Trophoblast cell (in vitro differentiated cells and primary cell): ENCODE results near the gene DHX35.

Source experiments
- DNase-seq, 2 donors: peaks; one replicate each; pipeline ENCODE4 v3.0.0-alpha.2; 2016
- H2AFZ ChIP-seq: 2 replicates; pipeline ENCODE4 v1.6.1; 2013; ENCODE audit warnings: low read length, moderate library complexity, mild to moderate bottlenecking; ENCODE audit not compliant: insufficient read depth, poor library complexity
- H2AK5ac ChIP-seq: 2 replicates; pipeline ENCODE4 v1.6.1; 2013; ENCODE audit warnings: mild to moderate bottlenecking, low read length
- H2BK120ac ChIP-seq: 2 replicates; pipeline ENCODE4 v1.6.1; 2013; ENCODE audit warnings: low read length, mild to moderate bottlenecking, moderate library complexity; ENCODE audit not compliant: insufficient read depth, poor library complexity
- H2BK12ac ChIP-seq: 2 replicates; pipeline ENCODE4 v1.6.1; 2013; ENCODE audit warnings: mild to moderate bottlenecking, low read length, moderate library complexity
- H2BK5ac ChIP-seq: 2 replicates; pipeline ENCODE4 v1.6.1; 2013; ENCODE audit warnings: low read length, low read depth, moderate library complexity, mild to moderate bottlenecking; ENCODE audit not compliant: poor library complexity
- H3K14ac ChIP-seq: 2 replicates; pipeline ENCODE4 v1.6.1; 2013; ENCODE audit warnings: mild to moderate bottlenecking, low read length
- H3K18ac ChIP-seq: 2 replicates; pipeline ENCODE4 v1.6.1; 2013; ENCODE audit warnings: mild to moderate bottlenecking, low read length
- H3K23ac ChIP-seq: 2 replicates; pipeline ENCODE4 v1.6.1; 2013; ENCODE audit warnings: low read length
- H3K27ac ChIP-seq: 2 replicates; pipeline ENCODE4 v1.5.1; 2013; ENCODE audit warnings: low read depth, mild to moderate bottlenecking, inconsistent platforms, low read length, moderate library complexity
- H3K27me3 ChIP-seq: 2 replicates; pipeline ENCODE4 v1.6.1; 2013; ENCODE audit warnings: inconsistent platforms, mild to moderate bottlenecking, low read length, moderate library complexity; ENCODE audit not compliant: insufficient read depth
- H3K36me3 ChIP-seq, 2 experiments: 1 replicate in 1 of 2; 2 replicates in 1 of 2; pipeline ENCODE4 v1.6.1; 2013; ENCODE audit warnings: low read length in 2 of 2, mild to moderate bottlenecking in 2 of 2, moderate library complexity in 1 of 2; ENCODE audit not compliant: insufficient read depth in 2 of 2, control insufficient read depth in 1 of 2
- H3K4ac ChIP-seq: 2 replicates; pipeline ENCODE4 v1.6.1; 2013; ENCODE audit warnings: low read depth, mild to moderate bottlenecking, low read length, moderate library complexity
- H3K4me1 ChIP-seq, 2 experiments: 1 replicate in 1 of 2; 2 replicates in 1 of 2; pipeline ENCODE4 v1.6.1; 2013; ENCODE audit warnings: low read length in 2 of 2, mild to moderate bottlenecking in 2 of 2, moderate library complexity in 1 of 2; ENCODE audit not compliant: insufficient read depth in 2 of 2, control insufficient read depth in 1 of 2
- H3K4me2 ChIP-seq: 2 replicates; pipeline ENCODE4 v1.6.1; 2013; ENCODE audit warnings: inconsistent platforms, mild to moderate bottlenecking, low read length, moderate library complexity
- H3K4me3 ChIP-seq: 2 replicates; pipeline ENCODE4 v1.5.1; 2013; ENCODE audit warnings: mild to moderate bottlenecking, low read depth, low read length, inconsistent platforms
- H3K79me1 ChIP-seq: one replicate; pipeline ENCODE4 v1.6.1; 2013; ENCODE audit warnings: low read length
- H3K79me2 ChIP-seq: 2 replicates; pipeline ENCODE4 v1.6.1; 2013; ENCODE audit warnings: low read length, mild to moderate bottlenecking; ENCODE audit not compliant: control insufficient read depth, insufficient read depth, poor library complexity
- H3K9ac ChIP-seq: 2 replicates; pipeline ENCODE4 v1.6.1; 2013; ENCODE audit warnings: mild to moderate bottlenecking, low read length
- H3K9me3 ChIP-seq: 2 replicates; pipeline ENCODE4 v1.6.1; 2013; ENCODE audit warnings: low read depth, mild to moderate bottlenecking, control low read depth, inconsistent platforms, low read length; ENCODE audit not compliant: insufficient read depth
- H4K12ac ChIP-seq: 2 replicates; pipeline ENCODE4 v1.6.1; 2013; ENCODE audit warnings: low read depth, mild to moderate bottlenecking, low read length, moderate library complexity
- H4K8ac ChIP-seq: 2 replicates; pipeline ENCODE4 v1.6.1; 2013; ENCODE audit warnings: low read depth, mild to moderate bottlenecking, low read length, moderate library complexity
- H4K91ac ChIP-seq: one replicate; pipeline ENCODE4 v1.6.1; 2013; ENCODE audit warnings: low read depth, mild to moderate bottlenecking, low read length, moderate library complexity
- WGBS: extraction: QIAGEN DNeasy Blood & Tissue Kit; methylation state at CpG from one replicate; pipeline ENCODE4 v1.1.7; 2013; ENCODE audit warnings: missing lambda C conversion rate; ENCODE audit not compliant: insufficient read length, insufficient coverage; ENCODE audit errors: extremely low coverage; 5-methylcytosine and 5-hydroxymethylcytosine counted together

Gene DHX35

DNA sequence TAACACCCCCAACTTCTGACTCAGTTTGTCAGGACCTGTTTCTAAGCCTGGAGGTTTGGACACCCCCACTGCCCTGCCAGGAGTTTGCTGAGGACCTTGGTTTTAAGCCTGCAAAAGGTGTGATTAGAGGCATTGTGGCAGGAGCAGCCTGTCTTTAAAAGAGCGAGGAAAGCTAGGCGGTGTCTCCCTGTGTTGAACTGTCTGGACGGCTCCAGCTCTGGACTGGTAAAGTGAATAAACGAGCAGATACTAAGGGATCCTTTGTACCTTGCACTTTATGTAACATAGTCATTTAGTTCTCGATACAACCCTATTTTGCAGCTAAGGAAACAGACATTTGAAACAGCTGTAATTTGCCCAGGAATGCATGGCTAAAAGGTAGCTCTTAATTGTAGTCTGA, 21.5 kb upstream of the DHX35 start:
- H4K91ac ChIP-seq, result no peak overlapping the region
- peaks cover 6% of the 10 kb centered on the region for H3K79me2 ChIP-seq
- no peak overlapping the region for H3K14ac ChIP-seq
- H2BK12ac ChIP-seq, result no peak overlapping the region
- H3K4ac ChIP-seq, result no peak overlapping the region
- H3K27ac ChIP-seq, result no peak overlapping the region
- H3K4me1 ChIP-seq, result peaks cover 8 to 9% of the 10 kb centered on the region in 2 experiments
- no peak overlapping the region for H2BK5ac ChIP-seq
- H3K79me1 ChIP-seq, result peaks cover 3% of the 10 kb centered on the region
- no peak overlapping the region for H4K12ac ChIP-seq
- no peak for DNase-seq
- no peaks in the 10 kb centered on the region for H3K27me3 ChIP-seq
- no peak overlapping the region for H3K4me3 ChIP-seq
- no peak overlapping the region for H3K4me2 ChIP-seq
- H3K9ac ChIP-seq, result no peak overlapping the region
- no peak overlapping the region for H3K23ac ChIP-seq
- WGBS, result no CpG with 5 or more reads among the region's 5 CpGs
- no peak overlapping the region for H2AFZ ChIP-seq
- H3K36me3 ChIP-seq, result peaks cover 2 to 16% of the 10 kb centered on the region in 2 experiments
- no peak overlapping the region for H4K8ac ChIP-seq
- no peak overlapping the region for H3K18ac ChIP-seq
- H2AK5ac ChIP-seq, result no peak overlapping the region
- H3K9me3 ChIP-seq, result no peaks in the 10 kb centered on the region
- H2BK120ac ChIP-seq, result no peak overlapping the region

DNA sequence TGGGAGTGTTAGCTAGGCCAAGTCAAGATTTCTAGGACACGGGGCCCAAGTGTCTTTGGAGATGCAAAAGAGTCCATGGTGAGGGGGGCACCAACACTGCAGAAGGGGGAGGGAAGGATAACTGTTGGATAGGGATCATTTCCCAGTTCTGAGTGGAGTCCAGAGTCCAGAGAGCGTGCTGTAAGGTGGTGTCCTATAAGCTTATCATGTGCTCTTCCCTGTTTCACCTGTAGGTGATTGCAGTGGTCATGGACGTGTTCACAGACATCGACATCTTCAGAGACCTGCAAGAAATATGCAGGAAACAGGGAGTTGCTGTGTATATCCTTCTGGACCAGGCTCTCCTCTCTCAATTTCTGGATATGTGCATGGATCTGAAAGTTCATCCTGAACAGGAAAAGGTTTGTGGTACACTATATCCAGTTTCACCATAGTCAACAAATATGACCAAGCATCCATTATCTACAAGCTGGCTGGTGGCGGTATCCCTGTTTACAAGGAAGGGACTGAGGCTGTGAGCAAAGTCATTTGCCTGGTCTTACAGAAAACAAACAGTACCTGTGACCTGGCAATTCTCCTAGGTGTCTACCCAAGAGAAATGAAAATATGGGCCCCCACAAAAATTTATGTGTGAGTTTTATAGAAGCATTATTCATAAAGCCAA, 20.3 kb upstream of the DHX35 start:
- no CpG with 5 or more reads among the region's 5 CpGs for WGBS
- peaks cover 2 to 16% of the 10 kb centered on the region in 2 experiments for H3K36me3 ChIP-seq

GRCh38 chr20:38945012-38945411, 17.1 kb upstream of the DHX35 start:
- Histone ChIP-seq H4K8ac (no peak overlapping the region), H4K12ac (no peak overlapping the region), H3K9me3 (no peaks in the 10 kb centered on the region), H3K18ac (peak overlapping the region; percentile 75), H2BK120ac (no peak overlapping the region), H3K36me3 (peaks cover 11 to 23% of the 10 kb centered on the region in 2 experiments), H3K4me2 (no peak overlapping the region), H2BK12ac (no peak overlapping the region), H3K79me1 (no peaks in the 10 kb centered on the region), H3K4ac (no peak overlapping the region), H4K91ac (no peak overlapping the region), H3K4me3 (no peak overlapping the region), H3K9ac (no peak overlapping the region), H3K79me2 (no peaks in the 10 kb centered on the region), H2AK5ac (no peak overlapping the region), H3K4me1 (no peaks in the 10 kb centered on the region), H2BK5ac (no peak overlapping the region), H3K27me3 (no peaks in the 10 kb centered on the region), H3K23ac (no peak overlapping the region), H3K27ac (no peak overlapping the region), H3K14ac (no peak overlapping the region), H2AFZ (no peak overlapping the region)
- WGBS, result no CpG with 5 or more reads among the region's 3 CpGs
- no peak for DNase-seq

More for the DNA sequence above, 20.3 kb upstream of the DHX35 start:
- DNase-seq, result no peak
- Histone ChIP-seq H3K4me3 (no peak overlapping the region), H3K23ac (no peak overlapping the region), H2BK120ac (no peak overlapping the region), H2BK5ac (no peak overlapping the region), H3K4me1 (peaks cover 0 to 3% of the 10 kb centered on the region in 2 experiments), H2AFZ (no peak overlapping the region), H3K4ac (no peak overlapping the region), H4K91ac (no peak overlapping the region), H3K14ac (no peak overlapping the region), H2BK12ac (no peak overlapping the region), H4K8ac (no peak overlapping the region), H3K9me3 (no peaks in the 10 kb centered on the region), H3K4me2 (no peak overlapping the region), H3K79me2 (peaks cover 6% of the 10 kb centered on the region), H3K9ac (no peak overlapping the region), H4K12ac (no peak overlapping the region), H3K79me1 (no peaks in the 10 kb centered on the region), H3K18ac (no peak overlapping the region), H3K27me3 (no peaks in the 10 kb centered on the region), H3K27ac (no peak overlapping the region), H2AK5ac (no peak overlapping the region)

- no peak overlapping the region for H2BK120ac ChIP-seq
- H3K4me3 ChIP-seq, result no peak overlapping the region
- H3K79me1 ChIP-seq, result no peaks in the 10 kb centered on the region
- H3K36me3 ChIP-seq, result peaks cover 25 to 30% of the 10 kb centered on the region in 2 experiments
- H3K9me3 ChIP-seq, result peaks cover 3% of the 10 kb centered on the region
- no peak overlapping the region for H3K9ac ChIP-seq
- no peak overlapping the region for H3K18ac ChIP-seq
- H2AFZ ChIP-seq, result no peak overlapping the region
- no peak overlapping the region for H2BK5ac ChIP-seq
- H3K4me1 ChIP-seq, result no peaks in the 10 kb centered on the region
- H2BK12ac ChIP-seq, result no peak overlapping the region
- H4K8ac ChIP-seq, result no peak overlapping the region
- no peak overlapping the region for H4K91ac ChIP-seq
- no peaks in the 10 kb centered on the region for H3K79me2 ChIP-seq
- H3K23ac ChIP-seq, result no peak overlapping the region
- no peak overlapping the region for H4K12ac ChIP-seq
- no peak overlapping the region for H3K14ac ChIP-seq
- DNase-seq, result no peak
- H3K27me3 ChIP-seq, result no peaks in the 10 kb centered on the region
- no peak overlapping the region for H3K27ac ChIP-seq
- H3K4me2 ChIP-seq, result no peak overlapping the region
- no peak overlapping the region for H3K4ac ChIP-seq
- no peak overlapping the region for H2AK5ac ChIP-seq
- no CpG with 5 or more reads among the region's 3 CpGs for WGBS
Measured at GRCh38 chr20:38946836-38947235, 15.3 kb upstream of the DHX35 start.
